Thoracic aorta (tissue), 2 donors: ENCODE data around the gene B4GAT1. TPM values are rescaled to one million over a fixed set of nuclear protein-coding genes. Genes with fewer than 3 reads are reported as not detected.
A peak's percentile ranks its signal among the peaks of the same experiment; 100 is the strongest.

Experiments
- ATAC-seq: fragments of 150-250 bp; one replicate; pipeline ENCODE4 v1.8.0; 2017; ENCODE audit warnings: low read depth; ENCODE audit not compliant: insufficient number of reproducible peaks, low FRiP score
- DNase-seq: peaks from one replicate; pipeline ENCODE4 v3.0.0-alpha.2; 2020; ENCODE audit warnings: low spot score
- H3K27ac ChIP-seq, 2 donors: fragments of 200-600 bp; sonication (generic); 1 replicate in 1 of 2; 2 replicates in 1 of 2; pipeline ENCODE4 v1.5.1; 2016; ENCODE audit warnings: mild to moderate bottlenecking in 2 of 2, moderate library complexity in 2 of 2
- H3K27me3 ChIP-seq: fragments of 200-600 bp; sonication (generic); replicated peaks from 2 replicates; pipeline ENCODE4 v1.6.0; 2016; ENCODE audit warnings: mild to moderate bottlenecking; ENCODE audit not compliant: insufficient read depth
- H3K36me3 ChIP-seq: fragments of 200-600 bp; sonication (generic); one replicate; pipeline ENCODE4 v1.5.1; 2016
- H3K4me1 ChIP-seq, 2 donors: fragments of 200-600 bp; sonication (generic); 1 replicate in 1 of 2; 2 replicates in 1 of 2; pipeline versions ENCODE4 v1.5.1 to v1.6.0; 2016; ENCODE audit warnings: low read depth in 2 of 2, mild to moderate bottlenecking in 1 of 2; ENCODE audit not compliant: control insufficient read depth in 1 of 2
- H3K4me3 ChIP-seq: fragments of 200-600 bp; sonication (generic); 2 replicates; pipeline ENCODE4 v1.5.1; 2016; ENCODE audit warnings: mild to moderate bottlenecking
- H3K9me3 ChIP-seq: fragments of 200-600 bp; sonication (generic); 2 replicates; pipeline ENCODE4 v1.5.1; 2016
- CTCF ChIP-seq: fragments of 200-600 bp; sonication (generic); IDR thresholded peaks from one replicate; pipeline ENCODE4 v1.5.1; 2019; ENCODE audit warnings: antibody characterized with exemption
- total RNA-seq, 2 donors: library from RNA; depleted of rRNA; stranded (reverse); fragments of >200 nt; gene quantifications; one replicate each; pipeline versions ENCODE4 v1.1.0 to v1.2.3, GENCODE V29; 2016

Gene B4GAT1
- total RNA-seq, 2 donors from 2014 or later = 15.7 to 34.1 TPM

- H3K27ac ChIP-seq = peak overlapping the region; percentile 7 to 9
- H3K36me3 ChIP-seq = no peaks in the 10 kb centered on the region
- peak overlapping the region; percentile 71 for H3K4me3 ChIP-seq
- H3K27me3 ChIP-seq = peaks cover 5% of the 10 kb centered on the region
- H3K9me3 ChIP-seq = no peaks in the 10 kb centered on the region
- ATAC-seq (peak; percentile 13), DNase-seq (no peak)
- no peak for TF ChIP-seq CTCF
- peaks cover 11 to 36% of the 10 kb centered on the region in 2 donors for H3K4me1 ChIP-seq
Observed at GRCh38 chr11:66317322-66317722, 30.1 kb downstream of the B4GAT1 start.

- Histone ChIP-seq H3K4me1 (peaks cover 11 to 38% of the 10 kb centered on the region in 2 donors), H3K4me3 (peak within 1 kb of the TSS; percentile 71), H3K27ac (peak within 1 kb of the TSS; percentile 7 to 9), H3K9me3 (no peaks in the 10 kb centered on the region), H3K36me3 (no peaks in the 10 kb centered on the region), H3K27me3 (peaks cover 5% of the 10 kb centered on the region)
- DNase-seq (no peak), ATAC-seq (no peak)
- TF ChIP-seq CTCF = no peak
Observed at GRCh38 chr11:66316849-66317251, 30.6 kb downstream of the B4GAT1 start, which contains the start of gene CD248. TSS of gene CD248 (minus strand) at chr11:66317044. CDS start at chr11:66317027, 17 bp downstream.

GRCh38 chr11:66315921-66316811 is 31.3 kb downstream of the B4GAT1 start:
- H3K27ac ChIP-seq = peak overlapping the region in 1 of 2 donors; percentile 9

GRCh38 chr11:66315498-66315885 is 31.9 kb downstream of the B4GAT1 start:
- peaks cover 11 to 38% of the 10 kb centered on the region in 2 donors for H3K4me1 ChIP-seq
- DNase-seq = no peak
- no peak overlapping the region for H3K27ac ChIP-seq

More at GRCh38 chr11:66315921-66316811, 31.3 kb downstream of the B4GAT1 start:
- ATAC-seq (no peak), DNase-seq (no peak)
- Histone ChIP-seq H3K9me3 (no peaks in the 10 kb centered on the region), H3K27me3 (peaks cover 5% of the 10 kb centered on the region), H3K36me3 (no peaks in the 10 kb centered on the region), H3K4me3 (peak overlapping the region; percentile 71), H3K4me1 (peaks cover 11 to 38% of the 10 kb centered on the region in 2 donors)
- TF ChIP-seq CTCF = no peak

More at GRCh38 chr11:66315498-66315885, 31.9 kb downstream of the B4GAT1 start:
- Histone ChIP-seq H3K36me3 (no peaks in the 10 kb centered on the region), H3K4me3 (peak overlapping the region; percentile 71), H3K27me3 (peaks cover 5% of the 10 kb centered on the region), H3K9me3 (no peaks in the 10 kb centered on the region)
- TF ChIP-seq CTCF = no peak
- no peak for ATAC-seq
